ENCODE results near the gene NUP62CL. TPM values are rescaled to one million over a fixed set of nuclear protein-coding genes. Genes with fewer than 3 reads are reported as not detected.

NUP62CL gene
- total RNA-seq, 1 experiment from 2014 or later = 21.1 TPM

DNA sequence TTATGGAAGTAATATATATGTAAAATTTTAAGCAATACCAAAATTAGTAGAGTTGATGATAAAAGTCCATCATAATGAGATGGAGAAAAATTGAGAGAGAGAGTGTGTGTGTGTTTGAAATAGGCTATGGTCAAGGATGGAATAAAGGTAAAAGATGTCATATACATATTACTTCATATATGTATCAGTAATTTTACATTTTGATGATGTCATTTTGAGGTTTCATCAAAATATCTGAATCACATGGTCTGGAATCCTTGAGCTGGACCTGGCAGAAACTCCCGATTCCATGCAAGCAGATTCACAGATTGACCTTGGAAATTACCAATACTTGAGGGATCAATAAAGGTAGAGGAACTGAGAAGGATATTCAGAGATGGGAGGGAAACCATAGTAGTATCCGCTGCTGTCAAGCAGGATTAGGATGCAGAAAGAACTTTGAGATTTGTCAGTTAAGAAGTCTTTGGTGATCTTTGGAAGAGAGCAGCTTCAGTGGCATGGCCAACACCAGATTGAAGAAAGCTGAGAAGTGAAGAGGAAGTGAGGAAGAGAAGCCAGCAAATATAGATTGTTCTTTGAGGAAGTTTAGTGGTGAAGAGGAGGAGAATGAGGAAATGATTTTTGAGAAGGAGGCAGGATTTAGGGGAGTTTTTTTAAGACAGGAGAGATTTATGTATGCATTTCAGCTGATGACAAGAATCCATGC, 21.7 kb upstream of the NUP62CL start:
- TF ChIP-seq EZH2phosphoT487 (IDR thresholded peaks at IDR 0.05; ENCODE audit: borderline replicate concordance) = no peak
- TF ChIP-seq, protein P1, sequence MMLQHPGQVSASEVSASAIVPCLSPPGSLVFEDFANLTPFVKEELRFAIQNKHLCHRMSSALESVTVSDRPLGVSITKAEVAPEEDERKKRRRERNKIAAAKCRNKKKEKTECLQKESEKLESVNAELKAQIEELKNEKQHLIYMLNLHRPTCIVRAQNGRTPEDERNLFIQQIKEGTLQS (IDR thresholded peaks at IDR 0.05) = no peak
- TF ChIP-seq ZNF274 (IDR thresholded peaks at IDR 0.05; ENCODE audit: low read depth, low read length) = no peak
- TF ChIP-seq EGR1 (IDR thresholded peaks at IDR 0.05; ENCODE audit: low read depth) = no peak
- no peak for TF ChIP-seq SP1 (IDR thresholded peaks at IDR 0.05; ENCODE audit: low read depth)
- TF ChIP-seq SIN3A (IDR thresholded peaks at IDR 0.05; ENCODE audit: low read depth) = no peak
- TF ChIP-seq, protein P2, sequence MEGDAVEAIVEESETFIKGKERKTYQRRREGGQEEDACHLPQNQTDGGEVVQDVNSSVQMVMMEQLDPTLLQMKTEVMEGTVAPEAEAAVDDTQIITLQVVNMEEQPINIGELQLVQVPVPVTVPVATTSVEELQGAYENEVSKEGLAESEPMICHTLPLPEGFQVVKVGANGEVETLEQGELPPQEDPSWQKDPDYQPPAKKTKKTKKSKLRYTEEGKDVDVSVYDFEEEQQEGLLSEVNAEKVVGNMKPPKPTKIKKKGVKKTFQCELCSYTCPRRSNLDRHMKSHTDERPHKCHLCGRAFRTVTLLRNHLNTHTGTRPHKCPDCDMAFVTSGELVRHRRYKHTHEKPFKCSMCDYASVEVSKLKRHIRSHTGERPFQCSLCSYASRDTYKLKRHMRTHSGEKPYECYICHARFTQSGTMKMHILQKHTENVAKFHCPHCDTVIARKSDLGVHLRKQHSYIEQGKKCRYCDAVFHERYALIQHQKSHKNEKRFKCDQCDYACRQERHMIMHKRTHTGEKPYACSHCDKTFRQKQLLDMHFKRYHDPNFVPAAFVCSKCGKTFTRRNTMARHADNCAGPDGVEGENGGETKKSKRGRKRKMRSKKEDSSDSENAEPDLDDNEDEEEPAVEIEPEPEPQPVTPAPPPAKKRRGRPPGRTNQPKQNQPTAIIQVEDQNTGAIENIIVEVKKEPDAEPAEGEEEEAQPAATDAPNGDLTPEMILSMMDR (IDR thresholded peaks at IDR 0.05 in 2 of 3, conservative IDR thresholded peaks at IDR 0.05 in 1 of 3; ENCODE audit: borderline replicate concordance in 1 of 3, insufficient read depth in 1 of 3, low read depth in 2 of 3, low read length in 2 of 3) = no peak
- no peak for TF ChIP-seq YY1 (IDR thresholded peaks at IDR 0.05; ENCODE audit: extremely low read depth, insufficient replicate concordance, low read depth, low read length)
- no peak for TF ChIP-seq JUND (IDR thresholded peaks at IDR 0.05)
- TF ChIP-seq SRF (IDR thresholded peaks at IDR 0.05; ENCODE audit: low read depth) = no peak
- no peak for TF ChIP-seq ZBTB33 (IDR thresholded peaks at IDR 0.05; ENCODE audit: extremely low read depth, insufficient replicate concordance, low read length)
- TF ChIP-seq MAX (IDR thresholded peaks at IDR 0.05) = no peak
- TF ChIP-seq FOSL1 (IDR thresholded peaks at IDR 0.05; ENCODE audit: low read depth) = no peak
- TF ChIP-seq CEBPB (IDR thresholded peaks at IDR 0.05; ENCODE audit: low read depth) = no peak
- TF ChIP-seq POLR2AphosphoS5 (IDR thresholded peaks at IDR 0.05; ENCODE audit: low read depth, low read length) = no peak
- TF ChIP-seq ZFX (IDR thresholded peaks at IDR 0.05) = no peak
- H3K9ac ChIP-seq (ENCODE audit: low read length) = no peak overlapping the region
- H2AFZ ChIP-seq (ENCODE audit: low read depth, low read length, poor library complexity, severe bottlenecking) = no peak overlapping the region
- no TSS peak for BruUV-seq (replicated peaks)
- no peak overlapping the region for H3K4me3 ChIP-seq (replicated peaks in 1 of 2; ENCODE audit: low read depth in 1 of 2, low read length in 2 of 2)
- no peaks in the 10 kb centered on the region for H3K27me3 ChIP-seq (ENCODE audit: insufficient read depth, low read length)
- ATAC-seq (no peak), DNase-seq (ENCODE audit: low read depth, low spot score) (no peak)
- H3K36me3 ChIP-seq (ENCODE audit: control insufficient read depth in 1 of 2, insufficient read depth in 2 of 2, low read length in 2 of 2) = no peaks in the 10 kb centered on the region
- H3K4me2 ChIP-seq (ENCODE audit: low read length) = no peak overlapping the region
- H3K9me2 ChIP-seq (ENCODE audit: insufficient read depth) = no peaks in the 10 kb centered on the region
- H3K9me3 ChIP-seq (ENCODE audit: control insufficient read depth in 1 of 2, insufficient read depth in 1 of 2, low read depth in 1 of 2, low read length in 2 of 2) = no peaks in the 10 kb centered on the region
- no peak overlapping the region for H3K27ac ChIP-seq (ENCODE audit: low read depth, low read length)
- ChIA-PET RAD21 (ENCODE audit: low non-redundant PET in 1 of 2, low total read pairs in 2 of 2, uncharacterized antibody in 2 of 2, unreplicated experiment in 2 of 2) (no interaction called here), POLR2A (no interaction called here), CTCF (no interaction called here)
- no peaks in the 10 kb centered on the region for H3K79me2 ChIP-seq (ENCODE audit: insufficient read depth, low read length)
- intact Hi-C loops (cut with micrococcal nuclease) = no loop called here
- no peaks in the 10 kb centered on the region for H3K4me1 ChIP-seq (ENCODE audit: control insufficient read depth in 1 of 2, insufficient read depth in 2 of 2, low read length in 2 of 2)
- H4K20me1 ChIP-seq (ENCODE audit: insufficient read depth) = no peaks in the 10 kb centered on the region

Data from HCT116 (cell line).